D721Med (cell line): ENCODE data around the gene OR56A1.

Experiments used
- DNase-seq: peaks from one replicate; pipeline ENCODE4 v3.0.0; 2011; ENCODE audit warnings: low spot score; ENCODE audit not compliant: insufficient read length
- FAIRE-seq: peaks from 2 replicates; lab custom pipeline; 2011; peaks lifted over from hg19 to GRCh38; lab: Jason Lieb, UNC
- CTCF ChIP-seq: IDR thresholded peaks from 2 replicates; pipeline ENCODE4 v1.5.1; 2012; ENCODE audit warnings: mild to moderate bottlenecking, control low read depth; ENCODE audit not compliant: insufficient read depth; ENCODE audit errors: missing control alignments

The OR56A1 gene

GRCh38 chr11:6013042-6013441, 17.5 kb downstream of the OR56A1 start:
- FAIRE-seq (no peak), DNase-seq (no peak)
- no peak for TF ChIP-seq CTCF

DNA sequence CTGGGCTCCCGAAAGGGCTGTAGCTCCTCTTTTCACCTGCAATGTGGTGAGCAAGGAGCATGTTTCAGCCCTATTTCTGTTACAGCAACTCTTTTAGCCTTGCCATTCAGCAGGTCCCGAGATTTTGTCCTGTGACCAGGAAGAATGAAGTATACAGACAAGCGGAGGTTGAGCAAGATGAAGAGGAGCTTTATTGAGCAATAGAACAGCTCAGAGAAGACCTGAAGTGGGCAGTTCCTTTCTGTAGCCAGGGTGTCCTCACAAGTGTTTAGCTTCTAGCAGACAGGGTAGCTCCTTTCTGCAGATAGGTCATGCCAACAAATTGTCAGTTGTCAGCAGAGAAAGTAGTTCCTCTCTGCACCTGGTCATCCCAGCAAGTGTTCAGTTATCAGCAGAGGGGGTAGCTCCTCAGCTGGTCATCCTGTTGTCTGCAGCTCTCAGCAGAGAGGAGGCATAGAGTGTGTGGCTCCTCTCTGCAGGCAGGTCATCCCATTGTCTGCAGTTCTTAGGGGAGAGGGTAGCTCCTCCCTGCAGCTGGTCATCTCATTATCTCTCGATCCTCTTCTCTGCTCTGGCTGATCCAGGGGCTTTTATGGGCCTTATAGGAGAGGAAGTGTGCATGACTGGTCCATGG, 18.4 kb downstream of the OR56A1 start:
- DNase-seq (no peak), FAIRE-seq (no peak)
- no peak for TF ChIP-seq CTCF

GRCh38 chr11:6006846-6007245, 23.7 kb downstream of the OR56A1 start, which contains the start of gene OR56A4:
Gene OR56A4, minus strand, starts transcription at chr11:6006946. Its CDS starts 3,954 bp downstream, at chr11:6002992.
- DNase-seq (no peak), FAIRE-seq (no peak)
- TF ChIP-seq CTCF: no peak

DNA sequence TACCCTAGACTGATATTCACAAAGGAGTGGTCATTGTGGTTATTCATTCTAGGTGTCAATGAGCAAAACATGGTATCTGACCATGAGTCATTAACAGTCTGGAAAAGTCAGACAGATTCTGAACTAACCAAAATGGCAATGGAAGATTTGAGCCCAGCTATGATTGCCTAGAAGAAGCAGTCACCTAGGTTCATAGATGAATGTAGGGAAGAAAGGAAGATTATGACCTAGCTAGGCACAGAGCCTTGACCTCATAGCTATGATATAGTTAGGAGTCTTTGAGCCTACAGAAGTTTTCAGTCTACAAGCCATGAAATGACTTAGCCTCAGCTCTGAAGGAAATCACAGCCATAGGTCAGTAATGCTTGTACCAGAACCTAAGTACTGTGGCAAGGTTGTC, 24.2 kb downstream of the OR56A1 start:
- FAIRE-seq: no peak
- DNase-seq: no peak

GRCh38 chr11:6002202-6002699, 28.3 kb downstream of the OR56A1 start:
- DNase-seq (no peak), FAIRE-seq (no peak)
- TF ChIP-seq CTCF: no peak

More for the DNA sequence above, 24.2 kb downstream of the OR56A1 start:
- TF ChIP-seq CTCF: no peak

DNA sequence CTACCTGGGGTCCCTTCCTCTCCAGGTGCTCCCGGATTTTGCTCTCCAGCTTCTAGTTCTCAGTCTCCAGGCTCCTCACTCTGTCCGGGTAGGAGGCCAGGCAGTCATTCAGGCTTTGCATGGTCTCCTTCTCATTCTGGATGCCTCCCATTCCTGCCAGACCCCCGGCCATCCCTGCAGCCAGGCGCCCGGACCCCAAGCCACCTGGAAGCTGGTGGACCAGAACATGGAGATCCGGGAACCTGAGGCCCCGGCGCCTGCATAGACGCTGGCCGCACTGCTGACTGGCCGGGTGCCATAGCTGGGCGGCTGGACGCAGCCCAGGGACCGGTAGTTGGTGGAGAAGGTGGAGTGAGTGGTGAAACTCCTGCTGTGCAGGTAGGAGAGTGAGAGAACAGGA, 35.8 kb downstream of the OR56A1 start:
- no peak for FAIRE-seq
- no peak for TF ChIP-seq CTCF
- DNase-seq: no peak

- DNase-seq: no peak
- peak; percentile 31 for TF ChIP-seq CTCF
- no peak for FAIRE-seq
These were observed 37.8 kb downstream of the OR56A1 start for GRCh38 chr11:5992604-5993251.
